ENCODE data around the gene SHB. TPM values are rescaled to one million over a fixed set of nuclear protein-coding genes. Genes with fewer than 3 reads are reported as not detected.

Gene SHB
- total and polyA plus RNA-seq, 2 of the 13 experiments (the other 11 are each of a cell fraction or from before 2014, with no cell fraction given): 19.4 to 20.7 TPM

DNA sequence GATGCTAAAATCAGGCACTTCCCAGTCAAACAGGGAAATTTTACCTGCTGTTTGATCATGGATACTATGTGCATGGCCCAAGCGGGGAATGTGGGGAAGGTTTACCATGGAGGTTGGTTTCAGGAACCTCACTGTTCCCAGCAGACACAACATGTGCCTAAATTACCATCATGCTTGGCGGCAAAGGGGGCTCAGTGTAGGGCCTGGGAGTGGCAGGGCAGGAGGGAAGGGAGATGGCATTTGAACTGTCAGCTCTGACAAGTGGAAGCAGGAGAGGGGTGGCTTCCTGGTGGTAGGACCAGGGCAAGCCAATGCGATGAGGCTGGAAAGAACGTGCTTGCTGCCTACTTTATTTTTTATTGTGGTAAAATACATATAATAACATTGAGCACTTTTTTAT lies 93.4 kb downstream of the SHB start:
- intact Hi-C loops (cut with micrococcal nuclease; ENCODE audit: unreplicated experiment): no loop called here
- peaks cover 25% of the 10 kb centered on the region for H3K4me1 ChIP-seq (ENCODE audit: insufficient read depth, low read length)

DNA sequence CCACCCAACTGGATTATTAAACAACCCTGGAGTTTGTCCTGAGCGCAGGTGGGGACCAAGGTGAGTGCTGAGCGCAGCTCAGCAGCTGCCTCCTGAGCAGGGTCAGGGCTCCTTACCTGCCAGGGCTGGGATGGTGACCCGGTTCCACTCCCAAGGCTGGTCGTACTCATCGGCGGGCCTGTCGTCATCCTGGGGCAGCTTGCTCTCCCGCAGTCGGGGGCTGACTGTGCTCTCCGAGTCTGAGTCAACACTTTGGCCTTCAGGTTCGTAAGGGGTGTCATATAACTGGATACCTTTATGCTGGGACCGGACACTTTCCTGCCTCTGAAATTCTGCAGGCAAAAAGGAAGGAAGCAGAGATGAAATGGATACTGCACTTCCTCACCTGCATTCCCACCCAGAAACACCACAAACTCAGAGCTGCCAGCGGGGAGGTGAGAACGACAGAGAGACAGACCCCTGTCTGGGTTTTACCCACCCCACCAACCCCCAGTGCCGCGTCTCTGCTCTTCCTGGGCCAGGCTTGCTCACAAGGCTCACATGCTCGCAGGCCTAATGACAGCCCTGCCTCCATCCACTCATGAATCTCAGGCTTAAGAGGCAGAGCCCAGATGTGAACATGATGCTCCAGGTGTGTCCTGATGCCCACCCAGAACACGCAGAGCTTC lies 94.4 kb downstream of the SHB start:
- BruUV-seq (replicated peaks): no TSS peak
- peaks cover 7% of the 10 kb centered on the region for H3K79me2 ChIP-seq (ENCODE audit: insufficient read depth, low read length)
- H3K4me2 ChIP-seq (ENCODE audit: low read depth, low read length): no peak overlapping the region
- no peak overlapping the region for H3K9ac ChIP-seq (ENCODE audit: insufficient read depth, low read depth, low read length)
- CTCF ChIA-PET (ENCODE audit: low intra/inter-chr PET ratio, low total read pairs): no interaction called here
- POLR2A ChIA-PET: no interaction called here
- H3K27ac ChIP-seq (ENCODE audit: extremely low read length, insufficient read depth, low read length): no peak overlapping the region
- intact Hi-C loops (cut with micrococcal nuclease; ENCODE audit: unreplicated experiment): no loop called here
- H3K36me3 ChIP-seq (replicated peaks in 1 of 2; ENCODE audit: control insufficient read depth in 1 of 2, insufficient read depth in 2 of 2, low read length in 2 of 2): peaks cover 26 to 87% of the 10 kb centered on the region in 2 experiments
- peaks cover 35% of the 10 kb centered on the region for H3K4me1 ChIP-seq (ENCODE audit: insufficient read depth, low read length)
- 92% methylated on average over 5 of the region's 18 CpGs for WGBS (ENCODE audit: low lambda C conversion rate)
- FAIRE-seq (no peak), DNase-seq (ENCODE audit: low spot score) (no peak), ATAC-seq (no peak)
- peaks cover 60% of the 10 kb centered on the region; the same call in 1 of the 2 replicates for H4K20me1 ChIP-seq (ENCODE audit: insufficient read depth, low read length)
- H3K4me3 ChIP-seq (replicated peaks in 1 of 3; ENCODE audit: insufficient read depth in 1 of 3, low read depth in 2 of 3, low read length in 3 of 3): no peak overlapping the region
- in situ Hi-C loops (cut with HindIII; ENCODE audit: extremely low pct_ligation_motif_present, low pct_unique_long_range_greater_than_20kb): no loop called here
- no peak for TF ChIP-seq SKI (IDR thresholded peaks at IDR 0.05; ENCODE audit: partially characterized antibody)
- TF ChIP-seq, protein P1, sequence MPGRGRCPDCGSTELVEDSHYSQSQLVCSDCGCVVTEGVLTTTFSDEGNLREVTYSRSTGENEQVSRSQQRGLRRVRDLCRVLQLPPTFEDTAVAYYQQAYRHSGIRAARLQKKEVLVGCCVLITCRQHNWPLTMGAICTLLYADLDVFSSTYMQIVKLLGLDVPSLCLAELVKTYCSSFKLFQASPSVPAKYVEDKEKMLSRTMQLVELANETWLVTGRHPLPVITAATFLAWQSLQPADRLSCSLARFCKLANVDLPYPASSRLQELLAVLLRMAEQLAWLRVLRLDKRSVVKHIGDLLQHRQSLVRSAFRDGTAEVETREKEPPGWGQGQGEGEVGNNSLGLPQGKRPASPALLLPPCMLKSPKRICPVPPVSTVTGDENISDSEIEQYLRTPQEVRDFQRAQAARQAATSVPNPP (CRISPR knock-in tag; IDR thresholded peaks at IDR 0.05): no peak
- TF ChIP-seq RBM22 (optimal IDR thresholded peaks at IDR 0.05; ENCODE audit: low read length): peak; percentile 63
- no peak for TF ChIP-seq ZNF678 (CRISPR knock-in tag; IDR thresholded peaks at IDR 0.05)
- no peak for TF ChIP-seq ZKSCAN8 (CRISPR knock-in tag; IDR thresholded peaks at IDR 0.05; ENCODE audit: borderline replicate concordance)
- TF ChIP-seq HCFC1 (IDR thresholded peaks at IDR 0.05; ENCODE audit: low read depth, low read length): no peak
- no peak for TF ChIP-seq AGO1 (IDR thresholded peaks at IDR 0.05; ENCODE audit: low read depth, low read length, poor library complexity, severe bottlenecking)
- H2AFZ ChIP-seq (ENCODE audit: low read length): no peak overlapping the region
- H3K27me3 ChIP-seq (ENCODE audit: control insufficient read depth in 1 of 2, insufficient read depth in 2 of 2, low read length in 2 of 2): no peaks in the 10 kb centered on the region
- no peaks in the 10 kb centered on the region for H3K9me3 ChIP-seq (ENCODE audit: low read length)

More for the DNA sequence above, 93.4 kb downstream of the SHB start:
- FAIRE-seq: no peak
- WGBS (ENCODE audit: low lambda C conversion rate): 98% methylated on average over 3 of the region's 4 CpGs
- in situ Hi-C loops (cut with HindIII; ENCODE audit: extremely low pct_ligation_motif_present, low pct_unique_long_range_greater_than_20kb): no loop called here
- Histone ChIP-seq H3K36me3 (replicated peaks in 1 of 2; ENCODE audit: control insufficient read depth in 1 of 2, insufficient read depth in 2 of 2, low read length in 2 of 2) (peaks cover 25 to 81% of the 10 kb centered on the region in 2 experiments), H3K27ac (ENCODE audit: extremely low read length, insufficient read depth, low read length) (no peak overlapping the region), H3K9ac (ENCODE audit: insufficient read depth, low read depth, low read length) (no peak overlapping the region), H3K9me3 (ENCODE audit: low read length) (no peaks in the 10 kb centered on the region), H3K4me3 (replicated peaks in 1 of 3; ENCODE audit: insufficient read depth in 1 of 3, low read depth in 2 of 3, low read length in 3 of 3) (no peak overlapping the region), H3K27me3 (ENCODE audit: control insufficient read depth in 1 of 2, insufficient read depth in 2 of 2, low read length in 2 of 2) (no peaks in the 10 kb centered on the region), H4K20me1 (ENCODE audit: insufficient read depth, low read length) (peaks cover 50% of the 10 kb centered on the region; the same call in 1 of the 2 replicates), H3K4me2 (ENCODE audit: low read depth, low read length) (no peak overlapping the region), H2AFZ (ENCODE audit: low read length) (no peak overlapping the region), H3K79me2 (ENCODE audit: insufficient read depth, low read length) (peaks cover 10% of the 10 kb centered on the region)
- ATAC-seq: no peak
- ChIA-PET CTCF (ENCODE audit: low intra/inter-chr PET ratio, low total read pairs) (no interaction called here), POLR2A (no interaction called here)
- no peak for DNase-seq (ENCODE audit: low spot score)
- BruUV-seq (replicated peaks): no TSS peak
- TF ChIP-seq POLR2G (IDR thresholded peaks at IDR 0.05; ENCODE audit: low read depth, low read length) (0 out of 2 replicates have a peak, but pooled peaks have one; percentile 27), RBM22 (optimal IDR thresholded peaks at IDR 0.05; ENCODE audit: low read length) (peak; percentile 84), AGO1 (IDR thresholded peaks at IDR 0.05; ENCODE audit: low read depth, low read length, poor library complexity, severe bottlenecking) (no peak)

Data from HepG2 (cell line).